Endothelial cell of umbilical vein (primary cell): ENCODE measurements around the gene GALNT9. TPM values are rescaled to one million over a fixed set of nuclear protein-coding genes. Genes with fewer than 3 reads are reported as not detected.

Experiments used
- BruUV-seq: library from RNA; stranded (reverse); fragments of 400-500 nt; replicated peaks from 2 replicates; lab custom pipeline; 2021; lab: Mats Ljungman, UMichigan
- CTCF ChIA-PET: fragments of 300-600, 350-600 bp; sonication (Branson Sonifier 250); formaldehyde crosslinking; loops from one replicate; lab custom pipeline; 2021; ENCODE audit warnings: antibody characterized with exemption, inconsistent platforms; lab: Charles Lee
- POLR2A ChIA-PET: fragments of 300-600, 350-600 bp; sonication (Branson Sonifier 250); formaldehyde crosslinking; loops from one replicate; lab custom pipeline; 2021; ENCODE audit warnings: antibody characterized with exemption, inconsistent platforms; lab: Charles Lee
- DNase-seq: peaks from one replicate; pipeline ENCODE4 v3.0.0-alpha.2; 2011; ENCODE audit warnings: low read depth, low spot score
- FAIRE-seq: peaks from 2 replicates; lab custom pipeline; 2011; peaks lifted over from hg19 to GRCh38; lab: Jason Lieb, UNC
- H2AFZ ChIP-seq: 2 replicates; pipeline ENCODE4 v1.6.0; 2012; ENCODE audit warnings: low read depth, low read length, control low read depth, inconsistent platforms
- H3K27ac ChIP-seq: 2 replicates; pipeline ENCODE4 v1.5.1; 2011; ENCODE audit warnings: low read depth, mild to moderate bottlenecking, control low read depth, low read length, moderate library complexity; ENCODE audit not compliant: insufficient read depth
- H3K27me3 ChIP-seq, 2 experiments: 2 replicates each; pipeline versions ENCODE4 v1.6.0 to v1.6.1; 2011; ENCODE audit warnings: low read length in 2 of 2, mixed read lengths in 1 of 2; ENCODE audit not compliant: control insufficient read depth in 2 of 2, insufficient read depth in 2 of 2
- H3K36me3 ChIP-seq, 2 experiments: 2 replicates in 1 of 2; 3 replicates in 1 of 2; pipeline ENCODE4 v1.5.1; 2011; ENCODE audit warnings: low read length in 2 of 2, mild to moderate bottlenecking in 1 of 2, moderate library complexity in 1 of 2; ENCODE audit not compliant: control insufficient read depth in 2 of 2, insufficient read depth in 2 of 2; ENCODE audit errors: extremely low read depth in 1 of 2
- H3K4me1 ChIP-seq: 3 replicates; pipeline ENCODE4 v1.5.1; 2011; ENCODE audit warnings: mild to moderate bottlenecking, low read length; ENCODE audit not compliant: control insufficient read depth, insufficient read depth; ENCODE audit errors: extremely low read depth
- H3K4me2 ChIP-seq: 2 replicates; pipeline ENCODE4 v1.6.1; 2011; ENCODE audit warnings: low read length, control low read depth, mixed read lengths; ENCODE audit not compliant: insufficient read depth
- H3K4me3 ChIP-seq, 3 experiments: fragments of 200-600 bp in 1 of 3; sonication (generic), shearing (Covaris generic) in 1 of 3; replicated peaks in 1 of 3; 2 replicates each; pipeline ENCODE4 v1.5.1; 2011 to 2016; ENCODE audit warnings: control low read depth in 3 of 3, low read length in 3 of 3, mild to moderate bottlenecking in 2 of 3, inconsistent platforms in 1 of 3, low read depth in 1 of 3, moderate library complexity in 1 of 3; ENCODE audit not compliant: insufficient read depth in 1 of 3
- H3K79me2 ChIP-seq: 2 replicates; pipeline ENCODE4 v1.6.0; 2012; ENCODE audit warnings: low read length, inconsistent platforms; ENCODE audit not compliant: control insufficient read depth, insufficient read depth
- H3K9ac ChIP-seq: replicated peaks from 2 replicates; pipeline ENCODE3; 2011; ENCODE audit warnings: low read length, control low read depth; ENCODE audit not compliant: insufficient read depth; ENCODE audit errors: extremely low read depth
- H3K9me1 ChIP-seq: replicated peaks from 3 replicates; pipeline ENCODE4 v1.6.0; 2011; ENCODE audit warnings: mild to moderate bottlenecking, low read length; ENCODE audit not compliant: control insufficient read depth, insufficient read depth; ENCODE audit errors: extremely low read depth
- H3K9me3 ChIP-seq: replicated peaks from 2 replicates; pipeline ENCODE4 v1.5.1; 2012; ENCODE audit warnings: low read length, inconsistent platforms; ENCODE audit not compliant: control insufficient read depth, insufficient read depth
- H4K20me1 ChIP-seq: replicated peaks from 2 replicates; pipeline ENCODE3; 2011; ENCODE audit warnings: mild to moderate bottlenecking, low read length; ENCODE audit not compliant: control insufficient read depth, insufficient read depth; ENCODE audit errors: extremely low read depth
- EZH2 ChIP-seq: IDR thresholded peaks from 2 replicates; pipeline ENCODE4 v1.6.1; 2012; ENCODE audit warnings: borderline replicate concordance, low read depth, mild to moderate bottlenecking, moderate library complexity, low read length, inconsistent platforms; ENCODE audit not compliant: severe bottlenecking
- FOS ChIP-seq: IDR thresholded peaks from 2 replicates; pipeline ENCODE4 v1.6.1; 2011; ENCODE audit warnings: mild to moderate bottlenecking, low read length, moderate library complexity, borderline replicate concordance; ENCODE audit not compliant: insufficient read depth
- GATA2 ChIP-seq: IDR thresholded peaks from 2 replicates; pipeline ENCODE4 v1.7.0; 2011; ENCODE audit warnings: low read depth, mild to moderate bottlenecking, moderate library complexity, mixed read lengths, low read length; ENCODE audit not compliant: insufficient read length, insufficient read depth
- JUN ChIP-seq: IDR thresholded peaks from 2 replicates; pipeline ENCODE4 v1.6.1; 2011; ENCODE audit warnings: borderline replicate concordance, low read depth; ENCODE audit not compliant: insufficient read length, insufficient read depth
- MYC ChIP-seq: IDR thresholded peaks from one replicate; pipeline ENCODE4 v1.6.1; 2011; ENCODE audit warnings: mild to moderate bottlenecking, low read depth, low read length
- POLR2A ChIP-seq: IDR thresholded peaks from 2 replicates; pipeline ENCODE4 v1.6.1; 2012; ENCODE audit warnings: low read depth, mild to moderate bottlenecking, control low read depth, low read length
- POLR2AphosphoS5 ChIP-seq: IDR thresholded peaks from 2 replicates; pipeline ENCODE4 v1.6.1; 2012; ENCODE audit warnings: low read depth, mild to moderate bottlenecking, control low read depth, low read length, moderate library complexity; ENCODE audit not compliant: insufficient read depth
- dilution Hi-C: fragments of 300-500 bp; cut with MboI; formaldehyde crosslinking; loops from one replicate; pipeline ENCODE4 v1.15.0; 2019; ENCODE audit warnings: low sequenced_read_pairs; ENCODE audit not compliant: extremely low pct_ligation_motif_present
- intact Hi-C: fragments of 100-400 bp; cut with micrococcal nuclease; formaldehyde crosslinking; loops from one replicate; pipeline ENCODE4 v1.10.0; 2022
- polyA plus RNA-seq, 4 experiments: library from polyadenylated mRNA; depleted of rRNA in 3 of 4; stranded (reverse) in 3 of 4; unstranded in 1 of 4; fragments of >200 nt; gene quantifications; 2 replicates each; pipeline versions ENCODE4 v1.2.1 to v1.2.3, GENCODE V29; 2011 to 2012; ENCODE audit warnings: missing spikeins in 1 of 4
- total RNA-seq: library from RNA; stranded (reverse); gene quantifications from 2 replicates; pipeline ENCODE4 v1.2.3, GENCODE V29; 2021
- TF ChIP-seq, protein P1 (sequence below): IDR thresholded peaks from 2 replicates; pipeline ENCODE4 v1.6.1; 2011; ENCODE audit not compliant: insufficient read depth, insufficient read length
- TF ChIP-seq, protein P2 (sequence below), 2 donors: IDR thresholded peaks; 1 replicate in 1 of 2; 2 replicates in 1 of 2; pipeline ENCODE4 v1.5.1; 2011; ENCODE audit warnings: low read length in 2 of 2, mild to moderate bottlenecking in 2 of 2, moderate library complexity in 2 of 2, control low read depth in 1 of 2, inconsistent platforms in 1 of 2, low read depth in 1 of 2; ENCODE audit not compliant: insufficient read depth in 1 of 2; ENCODE audit errors: extremely low read depth in 1 of 2

Gene GALNT9
- total and polyA plus RNA-seq, 2 donors (not counting 3 experiments of a cell fraction or from before 2014, with no cell fraction given) = 0.14 to 0.73 TPM

DNA sequence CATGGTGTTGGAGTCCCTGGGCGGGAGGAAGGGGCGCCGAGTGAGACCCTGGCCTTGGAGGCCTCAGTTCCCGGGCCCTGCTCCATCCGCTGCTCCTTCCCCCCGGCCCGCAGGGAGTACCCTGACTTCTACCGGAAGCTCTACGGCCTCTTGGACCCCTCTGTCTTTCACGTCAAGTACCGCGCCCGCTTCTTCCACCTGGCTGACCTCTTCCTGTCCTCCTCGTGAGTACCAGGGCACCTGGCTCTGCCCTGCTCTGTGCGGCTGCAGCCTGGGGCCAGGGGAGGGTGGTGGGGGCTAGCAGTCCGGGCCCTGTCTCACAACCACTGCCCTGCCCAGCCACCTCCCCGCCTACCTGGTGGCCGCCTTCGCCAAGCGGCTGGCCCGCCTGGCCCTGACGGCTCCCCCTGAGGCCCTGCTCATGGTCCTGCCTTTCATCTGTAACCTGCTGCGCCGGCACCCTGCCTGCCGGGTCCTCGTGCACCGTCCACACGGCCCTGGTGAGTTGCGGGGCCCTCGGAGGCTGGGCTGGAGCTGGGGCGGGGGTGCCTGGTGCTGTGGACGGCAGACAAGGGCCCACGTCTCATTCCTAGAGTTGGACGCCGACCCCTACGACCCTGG lies 178.1 kb downstream of the GALNT9 start:
- Histone ChIP-seq H3K36me3 (peaks cover 0 to 6% of the 10 kb centered on the region in 2 experiments), H3K4me1 (no peaks in the 10 kb centered on the region), H3K27ac (no peak overlapping the region), H3K4me2 (no peak overlapping the region), H3K4me3 (no peak overlapping the region), H3K27me3 (no peaks in the 10 kb centered on the region), H3K79me2 (no peaks in the 10 kb centered on the region), H2AFZ (no peak overlapping the region), H3K9me3 (no peaks in the 10 kb centered on the region), H4K20me1 (no peaks in the 10 kb centered on the region), H3K9me1 (no peaks in the 10 kb centered on the region), H3K9ac (no peak overlapping the region)
- no peak for DNase-seq
- no peak for TF ChIP-seq MYC
- TF ChIP-seq GATA2 = no peak
- no peak for TF ChIP-seq EZH2
- TF ChIP-seq POLR2AphosphoS5 = no peak
- no peak for TF ChIP-seq JUN
- no peak for TF ChIP-seq POLR2A
- no peak for TF ChIP-seq FOS
- TF ChIP-seq, protein P1, sequence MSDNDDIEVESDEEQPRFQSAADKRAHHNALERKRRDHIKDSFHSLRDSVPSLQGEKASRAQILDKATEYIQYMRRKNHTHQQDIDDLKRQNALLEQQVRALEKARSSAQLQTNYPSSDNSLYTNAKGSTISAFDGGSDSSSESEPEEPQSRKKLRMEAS = no peak
- TF ChIP-seq, protein P2, sequence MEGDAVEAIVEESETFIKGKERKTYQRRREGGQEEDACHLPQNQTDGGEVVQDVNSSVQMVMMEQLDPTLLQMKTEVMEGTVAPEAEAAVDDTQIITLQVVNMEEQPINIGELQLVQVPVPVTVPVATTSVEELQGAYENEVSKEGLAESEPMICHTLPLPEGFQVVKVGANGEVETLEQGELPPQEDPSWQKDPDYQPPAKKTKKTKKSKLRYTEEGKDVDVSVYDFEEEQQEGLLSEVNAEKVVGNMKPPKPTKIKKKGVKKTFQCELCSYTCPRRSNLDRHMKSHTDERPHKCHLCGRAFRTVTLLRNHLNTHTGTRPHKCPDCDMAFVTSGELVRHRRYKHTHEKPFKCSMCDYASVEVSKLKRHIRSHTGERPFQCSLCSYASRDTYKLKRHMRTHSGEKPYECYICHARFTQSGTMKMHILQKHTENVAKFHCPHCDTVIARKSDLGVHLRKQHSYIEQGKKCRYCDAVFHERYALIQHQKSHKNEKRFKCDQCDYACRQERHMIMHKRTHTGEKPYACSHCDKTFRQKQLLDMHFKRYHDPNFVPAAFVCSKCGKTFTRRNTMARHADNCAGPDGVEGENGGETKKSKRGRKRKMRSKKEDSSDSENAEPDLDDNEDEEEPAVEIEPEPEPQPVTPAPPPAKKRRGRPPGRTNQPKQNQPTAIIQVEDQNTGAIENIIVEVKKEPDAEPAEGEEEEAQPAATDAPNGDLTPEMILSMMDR (IDR thresholded peaks at IDR 0.05; ENCODE audit: extremely low read depth in 1 of 2, insufficient read depth in 1 of 2, low read depth in 1 of 2, low read length in 2 of 2) = no peak
- intact Hi-C loops (no loop called here), dilution Hi-C loops (no loop called here)
- no TSS peak for BruUV-seq
- CTCF ChIA-PET = interaction anchor here (0.6 kb wide), 1 partner anchor 263 kb away, joined by 3 read pairs; no protein-coding TSS in a partner anchor
- no peak for FAIRE-seq
- POLR2A ChIA-PET = no interaction called here
